ENCODE data around the gene CCDC69.

DNA sequence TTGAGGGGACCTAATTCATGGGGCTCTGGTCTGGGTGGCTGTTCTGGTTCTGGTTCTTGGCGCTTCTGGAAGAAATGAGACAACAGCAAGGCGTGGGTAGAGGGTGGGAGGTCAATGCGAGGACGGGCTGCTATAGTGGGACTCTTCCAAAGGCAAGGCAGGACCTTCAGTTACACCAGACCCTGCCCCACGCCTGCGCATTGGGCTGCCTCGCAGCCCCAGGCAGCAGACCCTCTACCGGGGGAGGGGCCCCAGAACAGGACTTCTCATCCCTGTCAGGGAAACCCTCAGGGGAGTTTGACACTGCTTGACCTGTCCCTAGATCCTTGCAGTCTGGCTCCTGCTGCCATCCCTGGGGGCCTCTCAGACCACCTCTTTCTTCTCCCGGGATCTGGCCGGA, 18.5 kb downstream of the CCDC69 start:
- TF ChIP-seq, protein P1, sequence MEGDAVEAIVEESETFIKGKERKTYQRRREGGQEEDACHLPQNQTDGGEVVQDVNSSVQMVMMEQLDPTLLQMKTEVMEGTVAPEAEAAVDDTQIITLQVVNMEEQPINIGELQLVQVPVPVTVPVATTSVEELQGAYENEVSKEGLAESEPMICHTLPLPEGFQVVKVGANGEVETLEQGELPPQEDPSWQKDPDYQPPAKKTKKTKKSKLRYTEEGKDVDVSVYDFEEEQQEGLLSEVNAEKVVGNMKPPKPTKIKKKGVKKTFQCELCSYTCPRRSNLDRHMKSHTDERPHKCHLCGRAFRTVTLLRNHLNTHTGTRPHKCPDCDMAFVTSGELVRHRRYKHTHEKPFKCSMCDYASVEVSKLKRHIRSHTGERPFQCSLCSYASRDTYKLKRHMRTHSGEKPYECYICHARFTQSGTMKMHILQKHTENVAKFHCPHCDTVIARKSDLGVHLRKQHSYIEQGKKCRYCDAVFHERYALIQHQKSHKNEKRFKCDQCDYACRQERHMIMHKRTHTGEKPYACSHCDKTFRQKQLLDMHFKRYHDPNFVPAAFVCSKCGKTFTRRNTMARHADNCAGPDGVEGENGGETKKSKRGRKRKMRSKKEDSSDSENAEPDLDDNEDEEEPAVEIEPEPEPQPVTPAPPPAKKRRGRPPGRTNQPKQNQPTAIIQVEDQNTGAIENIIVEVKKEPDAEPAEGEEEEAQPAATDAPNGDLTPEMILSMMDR (IDR thresholded peaks at IDR 0.05), result no peak
- TF ChIP-seq POLR2A (IDR thresholded peaks at IDR 0.05) (no peak), POLR2AphosphoS5 (IDR thresholded peaks at IDR 0.05) (no peak)
